ENCODE measurements around the gene UBALD2.
"Not testable (repeated sequence)": the region's sequence is repeated elsewhere in the genome, so short reads cannot be mapped to it uniquely, and the experiment has no call there.

The UBALD2 gene

DNA sequence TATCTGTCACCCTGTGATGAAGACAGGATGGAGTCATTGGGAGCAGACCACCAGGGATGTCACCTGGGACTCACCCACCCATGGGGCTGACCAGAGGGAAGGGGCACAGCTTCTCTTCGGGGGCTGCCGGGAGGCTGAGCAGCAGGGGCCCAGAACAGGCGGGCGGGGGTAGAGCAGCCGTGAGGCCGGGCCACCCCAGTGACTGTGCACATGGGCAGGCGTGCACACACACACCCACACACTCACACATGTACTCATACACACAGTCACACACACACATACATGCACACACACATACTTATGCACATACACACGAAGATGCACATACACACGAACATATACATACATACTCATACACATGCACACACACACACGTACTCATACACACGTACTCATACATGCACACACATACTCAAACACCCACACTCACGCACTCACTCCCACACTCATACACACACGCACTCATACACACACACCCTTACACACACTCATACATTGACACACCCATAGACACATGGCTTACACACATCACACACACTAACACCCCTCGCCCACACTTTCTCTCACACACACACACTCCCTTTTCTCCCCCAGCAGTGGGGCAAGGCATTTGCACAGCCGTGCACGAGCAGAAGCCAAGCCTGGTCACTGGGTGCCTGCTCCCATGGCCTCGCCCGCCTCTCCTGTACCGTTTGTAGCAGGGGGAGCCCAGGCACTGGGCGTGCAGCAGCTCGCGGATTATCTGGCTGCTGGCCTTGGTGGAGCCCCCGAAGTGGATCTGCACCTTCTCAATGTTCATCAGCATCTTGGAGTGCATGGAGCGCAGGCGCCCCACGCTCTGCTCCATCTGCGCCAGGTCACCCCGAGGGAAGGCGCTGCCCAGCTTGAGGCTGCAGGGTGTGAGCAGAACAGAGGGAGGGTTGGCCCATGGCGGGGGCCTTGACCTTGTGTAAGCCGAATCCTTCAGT is 12.4 kb downstream of the UBALD2 start:
- DNase-seq (ENCODE audit: low spot score) = no peak

DNA sequence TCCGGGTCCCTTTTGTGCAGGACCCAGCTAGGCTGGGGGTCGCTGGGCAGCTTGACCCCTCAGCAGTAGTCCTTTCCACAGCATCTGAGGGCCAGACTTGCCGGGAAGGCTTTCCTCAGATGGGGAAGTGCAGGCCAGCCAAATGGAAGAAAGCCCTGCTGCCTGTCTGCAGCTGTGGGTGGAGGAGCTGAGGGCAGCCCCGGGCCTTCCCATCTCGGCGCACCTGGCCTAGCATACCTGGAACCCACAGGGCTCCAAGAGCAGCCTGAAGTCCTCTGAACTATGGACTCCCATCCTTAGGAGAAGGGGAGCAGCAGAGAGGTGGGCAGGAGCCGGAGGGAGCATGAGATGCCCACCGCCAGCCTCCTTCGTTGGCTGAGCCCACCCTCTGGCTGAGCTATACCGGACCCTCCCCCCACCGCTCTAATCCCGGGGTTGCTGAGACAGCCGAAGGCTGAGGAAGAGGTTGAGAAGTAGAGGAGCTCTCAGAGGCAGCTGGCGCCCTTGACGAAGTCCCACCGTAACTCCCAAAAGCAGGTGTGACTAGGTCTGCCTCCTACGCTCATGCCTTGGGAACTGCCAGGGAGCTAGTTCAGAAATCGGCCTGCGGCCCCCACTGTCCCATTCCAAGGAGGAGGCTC is 13.2 kb downstream of the UBALD2 start:
- no peak for DNase-seq (ENCODE audit: low spot score)

DNA sequence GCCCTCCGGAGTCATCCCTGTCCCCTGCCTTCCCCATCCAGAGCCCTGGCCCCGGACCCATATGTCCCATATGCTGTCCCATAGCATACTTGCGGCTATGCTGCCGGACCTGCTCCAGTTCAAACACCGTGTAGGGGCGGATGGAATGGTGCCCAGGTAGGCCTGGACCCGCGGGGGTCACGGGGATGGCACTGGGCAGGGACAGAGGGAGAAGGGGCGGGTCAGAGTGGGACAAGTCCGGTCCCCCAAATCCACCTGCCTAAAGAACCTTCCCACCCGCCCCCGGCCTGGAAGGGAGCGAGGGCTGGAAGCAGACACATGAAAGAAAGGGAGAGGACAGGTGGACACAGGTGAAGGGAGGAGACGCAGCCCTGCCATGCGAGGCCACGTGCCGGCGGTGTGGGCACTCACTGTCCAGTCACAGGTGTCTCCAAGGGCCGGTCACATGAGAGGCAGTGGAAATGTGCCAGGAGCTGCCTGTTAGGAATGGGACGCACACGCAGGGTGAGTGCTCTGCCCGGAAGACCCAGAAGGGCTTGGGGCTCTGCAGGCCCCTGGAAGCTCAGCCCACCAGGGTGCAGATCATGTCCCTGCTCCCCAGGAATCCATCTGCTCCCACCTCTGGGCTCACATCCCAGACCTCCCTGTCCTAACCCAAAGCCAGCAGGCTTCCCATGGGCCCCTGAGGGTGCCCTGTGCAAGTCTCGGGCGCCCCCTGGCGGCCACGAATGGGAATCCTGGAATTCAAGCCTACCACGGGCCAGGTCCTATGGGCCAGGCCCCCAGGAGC is 14.0 kb downstream of the UBALD2 start:
- DNase-seq (ENCODE audit: low spot score) = peak; percentile 74

GRCh38 chr17:76279742-76280287 is 14.7 kb downstream of the UBALD2 start:
- no peak for DNase-seq (ENCODE audit: low spot score)

DNA sequence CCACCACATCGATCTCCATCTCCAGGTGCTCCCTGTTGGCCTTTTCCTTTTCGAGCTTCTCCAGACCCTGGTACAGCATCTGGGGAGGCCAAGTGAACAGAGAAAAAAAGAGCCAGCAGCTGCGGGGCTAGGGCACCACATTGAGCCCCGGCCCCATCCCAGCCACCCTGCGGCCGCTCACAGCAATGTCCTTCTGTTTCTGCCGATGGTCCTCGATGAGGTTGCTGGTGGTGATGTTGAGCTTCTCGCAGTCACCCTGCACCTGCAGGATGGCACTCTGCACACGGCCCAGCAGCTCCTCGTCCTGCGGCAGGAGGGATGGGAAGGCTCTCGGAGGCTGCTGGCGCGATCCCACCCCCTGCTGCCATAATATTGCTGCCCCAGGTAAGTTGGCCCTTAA is 15.5 kb downstream of the UBALD2 start:
- no peak for DNase-seq (ENCODE audit: low spot score)

- no peak for DNase-seq (ENCODE audit: low spot score)
Observed at GRCh38 chr17:76281573-76282371, 16.6 kb downstream of the UBALD2 start.

- DNase-seq (ENCODE audit: low spot score) = no peak
Observed at GRCh38 chr17:76292567-76292966, 27.4 kb downstream of the UBALD2 start.

DNA sequence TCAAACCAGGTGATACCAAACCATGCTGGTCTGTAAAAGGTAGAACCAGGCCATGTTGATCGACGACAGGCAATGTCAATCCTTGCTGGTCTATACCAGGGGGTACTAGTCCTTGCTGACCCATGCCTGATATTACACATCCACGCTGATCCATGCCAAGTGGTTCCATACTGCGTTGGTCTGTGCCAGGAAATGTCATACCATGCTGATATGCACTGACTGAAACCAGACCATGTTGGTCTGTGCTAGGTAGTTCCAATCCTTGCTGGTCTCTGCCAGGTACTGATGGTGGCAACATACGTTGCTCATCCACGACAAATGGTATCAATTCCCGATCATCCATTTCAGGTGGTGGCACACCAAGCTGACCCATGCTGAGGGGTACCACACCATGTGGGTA is 28.0 kb downstream of the UBALD2 start:
- no peak for DNase-seq (ENCODE audit: low spot score)

- no peak for DNase-seq (ENCODE audit: low spot score)
Observed at GRCh38 chr17:76296186-76296585, 31.0 kb downstream of the UBALD2 start.

DNA sequence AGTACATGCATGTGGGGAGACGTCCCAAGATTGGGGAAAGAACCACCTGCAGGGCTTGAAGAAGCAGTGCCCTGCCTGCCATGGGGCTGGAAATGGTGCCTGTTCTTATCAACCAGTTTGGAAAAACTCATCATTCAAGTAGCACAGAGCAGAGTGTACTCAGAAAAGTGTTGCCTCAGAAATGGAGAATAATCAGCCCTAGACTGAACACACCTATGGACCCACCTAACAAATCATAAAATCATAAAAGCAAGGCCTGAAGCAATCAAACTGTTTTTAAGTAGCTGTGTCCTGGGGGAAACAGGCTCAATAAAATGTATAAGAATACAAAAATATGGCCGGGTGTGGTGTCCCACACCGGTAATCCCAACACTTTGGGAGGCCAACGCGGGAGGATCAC is 31.7 kb downstream of the UBALD2 start:
- no peak for DNase-seq (ENCODE audit: low spot score)

GRCh38 chr17:76297436-76297835 is 32.3 kb downstream of the UBALD2 start:
- no peak for DNase-seq (ENCODE audit: low spot score)

- no peak for DNase-seq (ENCODE audit: low spot score)
Observed at GRCh38 chr17:76304226-76305134, 39.3 kb downstream of the UBALD2 start.

DNA sequence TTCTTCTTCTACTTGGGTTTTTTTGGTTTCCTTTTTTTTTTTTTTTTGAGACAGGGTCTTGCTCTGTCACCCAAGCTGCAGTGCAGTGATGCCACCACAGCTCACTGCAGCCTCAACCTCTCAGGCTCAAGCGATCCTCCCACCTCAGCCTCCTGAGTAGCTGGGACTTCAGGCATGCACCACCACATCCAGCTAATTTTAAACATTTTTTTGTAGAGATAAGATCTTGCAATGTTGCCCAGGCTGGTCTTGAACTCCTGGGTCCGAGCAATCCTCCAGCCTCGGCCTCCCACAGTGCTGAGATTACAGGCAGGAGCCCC is 39.9 kb downstream of the UBALD2 start:
- DNase-seq (ENCODE audit: low spot score) = not testable (repeated sequence)

- DNase-seq (ENCODE audit: low spot score) = no peak
Observed at GRCh38 chr17:76307299-76307965, 42.3 kb downstream of the UBALD2 start.

DNA sequence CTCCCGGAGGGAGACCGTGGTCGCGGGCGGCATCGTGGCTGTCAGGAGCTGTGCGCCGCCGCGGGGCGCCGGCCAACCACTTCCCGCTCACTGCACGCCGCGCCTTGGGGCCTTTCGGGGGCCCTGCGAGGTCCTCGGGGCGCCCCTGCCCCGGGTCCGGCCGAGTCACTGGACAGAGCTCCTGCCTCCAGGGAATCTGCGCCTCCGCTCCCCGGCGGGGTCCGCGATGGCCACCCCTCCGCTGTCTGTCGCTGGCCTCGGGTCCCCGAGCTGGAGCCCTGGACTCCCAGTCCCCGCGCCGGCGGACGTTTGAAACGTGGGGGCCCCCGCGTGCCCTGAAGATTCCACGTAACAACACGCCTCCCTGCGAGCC is 42.8 kb downstream of the UBALD2 start, which contains the start of gene QRICH2:
QRICH2 (minus strand) TSS at position 311 of the 373 bp plus-strand sequence; CDS start at position 33, 278 bp downstream.
- no peak for DNase-seq (ENCODE audit: low spot score)

- no peak for DNase-seq (ENCODE audit: low spot score)
Observed at GRCh38 chr17:76309461-76309860, 44.3 kb downstream of the UBALD2 start.

DNA sequence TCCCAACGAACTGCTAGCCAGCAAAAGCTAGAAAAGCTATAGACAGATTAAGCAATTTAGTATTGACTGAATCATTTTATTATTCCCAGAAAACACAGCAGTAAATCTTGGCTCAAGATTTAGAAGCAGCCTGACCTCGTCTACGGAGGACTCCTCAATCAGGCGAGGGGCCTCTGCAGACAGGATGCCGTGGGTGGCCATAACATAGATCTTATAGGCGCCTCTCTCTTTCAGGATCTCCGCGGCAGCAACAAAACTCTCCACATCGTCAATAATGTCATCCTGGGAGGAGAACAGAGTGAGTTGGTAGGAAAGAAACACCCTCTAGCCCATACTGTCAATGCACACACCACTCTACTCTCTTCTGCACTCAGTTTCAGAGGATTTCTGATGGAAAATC is 47.6 kb downstream of the UBALD2 start:
- DNase-seq (ENCODE audit: low spot score) = no peak

DNA sequence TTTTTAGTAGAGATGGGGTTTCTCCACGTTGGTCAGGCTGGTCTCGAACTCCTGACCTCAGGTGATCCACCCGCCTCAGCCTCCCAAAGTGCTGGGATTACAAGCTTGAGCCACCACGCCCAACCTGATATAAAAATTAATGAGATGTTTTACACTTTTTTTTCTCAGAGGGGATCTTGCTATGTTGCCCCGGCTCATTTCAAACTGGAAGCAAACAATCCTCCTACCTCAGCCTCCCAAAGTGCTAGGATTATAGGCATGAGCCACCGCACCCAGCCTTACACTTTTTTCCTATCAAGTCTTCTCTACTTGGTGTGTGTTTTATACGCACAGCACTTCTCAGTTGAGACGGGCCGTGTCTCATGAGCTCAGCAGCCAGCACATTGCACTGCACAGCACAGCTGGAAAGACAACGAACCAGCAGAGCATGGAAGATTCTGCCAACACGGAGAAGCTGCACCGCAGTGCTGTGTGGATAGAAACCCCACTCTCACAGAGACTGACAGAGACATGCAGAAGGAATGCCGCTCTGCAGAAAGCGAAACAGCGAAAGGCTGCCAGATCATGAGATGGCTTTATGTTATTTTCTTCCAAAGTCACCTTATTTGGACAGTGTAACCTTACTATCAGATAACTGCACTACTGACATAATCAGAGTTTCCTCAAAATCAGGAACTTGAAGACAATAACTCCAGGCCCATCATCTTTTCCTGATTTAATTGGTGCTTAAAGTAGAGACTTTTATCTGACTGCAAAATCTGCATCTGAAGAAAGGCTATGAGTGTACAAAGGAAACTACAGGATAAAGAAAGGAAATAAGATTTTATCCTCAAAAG is 49.5 kb downstream of the UBALD2 start:
- no peak for DNase-seq (ENCODE audit: low spot score)

- DNase-seq (ENCODE audit: low spot score) = no peak
Observed at GRCh38 chr17:76317535-76317934, 52.4 kb downstream of the UBALD2 start.

Data from globus pallidus (tissue), 1 donor.